ENCODE results near the gene CWF19L1.
"Not testable (repeated sequence)": the region's sequence is repeated elsewhere in the genome, so short reads cannot be mapped to it uniquely, and the experiment has no call there.

GRCh38 chr10:100285326-100285725 is 17.9 kb upstream of the CWF19L1 start:
- not testable (repeated sequence) for TF ChIP-seq CTCF (conservative IDR thresholded peaks at IDR 0.05; ENCODE audit: low read length); EZH2phosphoT487 (IDR thresholded peaks at IDR 0.05; ENCODE audit: borderline replicate concordance)

Data from Loucy (cell line).